Endothelial cell of umbilical vein (primary cell): ENCODE measurements around the gene WASL. TPM values are rescaled to one million over a fixed set of nuclear protein-coding genes. Genes with fewer than 3 reads are reported as not detected.

Experiments
- BruUV-seq: library from RNA; stranded (reverse); fragments of 400-500 nt; replicated peaks from 2 replicates; lab custom pipeline; 2021; lab: Mats Ljungman, UMichigan
- CTCF ChIA-PET: fragments of 300-600, 350-600 bp; sonication (Branson Sonifier 250); formaldehyde crosslinking; loops from one replicate; lab custom pipeline; 2021; ENCODE audit warnings: antibody characterized with exemption, inconsistent platforms; lab: Charles Lee
- POLR2A ChIA-PET: fragments of 300-600, 350-600 bp; sonication (Branson Sonifier 250); formaldehyde crosslinking; loops from one replicate; lab custom pipeline; 2021; ENCODE audit warnings: antibody characterized with exemption, inconsistent platforms; lab: Charles Lee
- DNase-seq: peaks from one replicate; pipeline ENCODE4 v3.0.0-alpha.2; 2011; ENCODE audit warnings: low read depth, low spot score
- FAIRE-seq: peaks from 2 replicates; lab custom pipeline; 2011; peaks lifted over from hg19 to GRCh38; lab: Jason Lieb, UNC
- H2AFZ ChIP-seq: 2 replicates; pipeline ENCODE4 v1.6.0; 2012; ENCODE audit warnings: low read depth, low read length, control low read depth, inconsistent platforms
- H3K27ac ChIP-seq: 2 replicates; pipeline ENCODE4 v1.5.1; 2011; ENCODE audit warnings: low read depth, mild to moderate bottlenecking, control low read depth, low read length, moderate library complexity; ENCODE audit not compliant: insufficient read depth
- H3K27me3 ChIP-seq, 2 experiments: 2 replicates each; pipeline versions ENCODE4 v1.6.0 to v1.6.1; 2011; ENCODE audit warnings: low read length in 2 of 2, mixed read lengths in 1 of 2; ENCODE audit not compliant: control insufficient read depth in 2 of 2, insufficient read depth in 2 of 2
- H3K36me3 ChIP-seq, 2 experiments: 2 replicates in 1 of 2; 3 replicates in 1 of 2; pipeline ENCODE4 v1.5.1; 2011; ENCODE audit warnings: low read length in 2 of 2, mild to moderate bottlenecking in 1 of 2, moderate library complexity in 1 of 2; ENCODE audit not compliant: control insufficient read depth in 2 of 2, insufficient read depth in 2 of 2; ENCODE audit errors: extremely low read depth in 1 of 2
- H3K4me1 ChIP-seq: 3 replicates; pipeline ENCODE4 v1.5.1; 2011; ENCODE audit warnings: mild to moderate bottlenecking, low read length; ENCODE audit not compliant: control insufficient read depth, insufficient read depth; ENCODE audit errors: extremely low read depth
- H3K4me2 ChIP-seq: 2 replicates; pipeline ENCODE4 v1.6.1; 2011; ENCODE audit warnings: low read length, control low read depth, mixed read lengths; ENCODE audit not compliant: insufficient read depth
- H3K4me3 ChIP-seq, 3 experiments: fragments of 200-600 bp in 1 of 3; sonication (generic), shearing (Covaris generic) in 1 of 3; replicated peaks in 1 of 3; 2 replicates each; pipeline ENCODE4 v1.5.1; 2011 to 2016; ENCODE audit warnings: control low read depth in 3 of 3, low read length in 3 of 3, mild to moderate bottlenecking in 2 of 3, inconsistent platforms in 1 of 3, low read depth in 1 of 3, moderate library complexity in 1 of 3; ENCODE audit not compliant: insufficient read depth in 1 of 3
- H3K79me2 ChIP-seq: 2 replicates; pipeline ENCODE4 v1.6.0; 2012; ENCODE audit warnings: low read length, inconsistent platforms; ENCODE audit not compliant: control insufficient read depth, insufficient read depth
- H3K9ac ChIP-seq: replicated peaks from 2 replicates; pipeline ENCODE3; 2011; ENCODE audit warnings: low read length, control low read depth; ENCODE audit not compliant: insufficient read depth; ENCODE audit errors: extremely low read depth
- H3K9me1 ChIP-seq: replicated peaks from 3 replicates; pipeline ENCODE4 v1.6.0; 2011; ENCODE audit warnings: mild to moderate bottlenecking, low read length; ENCODE audit not compliant: control insufficient read depth, insufficient read depth; ENCODE audit errors: extremely low read depth
- H3K9me3 ChIP-seq: replicated peaks from 2 replicates; pipeline ENCODE4 v1.5.1; 2012; ENCODE audit warnings: low read length, inconsistent platforms; ENCODE audit not compliant: control insufficient read depth, insufficient read depth
- H4K20me1 ChIP-seq: replicated peaks from 2 replicates; pipeline ENCODE3; 2011; ENCODE audit warnings: mild to moderate bottlenecking, low read length; ENCODE audit not compliant: control insufficient read depth, insufficient read depth; ENCODE audit errors: extremely low read depth
- CTCF ChIP-seq, 2 donors: IDR thresholded peaks; 1 replicate in 1 of 2; 2 replicates in 1 of 2; pipeline ENCODE4 v1.5.1; 2011; ENCODE audit warnings: low read length in 2 of 2, mild to moderate bottlenecking in 2 of 2, moderate library complexity in 2 of 2, control low read depth in 1 of 2, inconsistent platforms in 1 of 2, low read depth in 1 of 2; ENCODE audit not compliant: insufficient read depth in 1 of 2; ENCODE audit errors: extremely low read depth in 1 of 2
- EZH2 ChIP-seq: IDR thresholded peaks from 2 replicates; pipeline ENCODE4 v1.6.1; 2012; ENCODE audit warnings: borderline replicate concordance, low read depth, mild to moderate bottlenecking, moderate library complexity, low read length, inconsistent platforms; ENCODE audit not compliant: severe bottlenecking
- FOS ChIP-seq: IDR thresholded peaks from 2 replicates; pipeline ENCODE4 v1.6.1; 2011; ENCODE audit warnings: mild to moderate bottlenecking, low read length, moderate library complexity, borderline replicate concordance; ENCODE audit not compliant: insufficient read depth
- GATA2 ChIP-seq: IDR thresholded peaks from 2 replicates; pipeline ENCODE4 v1.7.0; 2011; ENCODE audit warnings: low read depth, mild to moderate bottlenecking, moderate library complexity, mixed read lengths, low read length; ENCODE audit not compliant: insufficient read length, insufficient read depth
- JUN ChIP-seq: IDR thresholded peaks from 2 replicates; pipeline ENCODE4 v1.6.1; 2011; ENCODE audit warnings: borderline replicate concordance, low read depth; ENCODE audit not compliant: insufficient read length, insufficient read depth
- MAX ChIP-seq: IDR thresholded peaks from 2 replicates; pipeline ENCODE4 v1.6.1; 2011; ENCODE audit not compliant: insufficient read depth, insufficient read length
- MYC ChIP-seq: IDR thresholded peaks from one replicate; pipeline ENCODE4 v1.6.1; 2011; ENCODE audit warnings: mild to moderate bottlenecking, low read depth, low read length
- POLR2A ChIP-seq: IDR thresholded peaks from 2 replicates; pipeline ENCODE4 v1.6.1; 2012; ENCODE audit warnings: low read depth, mild to moderate bottlenecking, control low read depth, low read length
- POLR2AphosphoS5 ChIP-seq: IDR thresholded peaks from 2 replicates; pipeline ENCODE4 v1.6.1; 2012; ENCODE audit warnings: low read depth, mild to moderate bottlenecking, control low read depth, low read length, moderate library complexity; ENCODE audit not compliant: insufficient read depth
- dilution Hi-C: fragments of 300-500 bp; cut with MboI; formaldehyde crosslinking; loops from one replicate; pipeline ENCODE4 v1.15.0; 2019; ENCODE audit warnings: low sequenced_read_pairs; ENCODE audit not compliant: extremely low pct_ligation_motif_present
- intact Hi-C: fragments of 100-400 bp; cut with micrococcal nuclease; formaldehyde crosslinking; loops from one replicate; pipeline ENCODE4 v1.10.0; 2022
- polyA plus RNA-seq, 4 experiments: library from polyadenylated mRNA; depleted of rRNA in 3 of 4; stranded (reverse) in 3 of 4; unstranded in 1 of 4; fragments of >200 nt; gene quantifications; 2 replicates each; pipeline versions ENCODE4 v1.2.1 to v1.2.3, GENCODE V29; 2011 to 2012; ENCODE audit warnings: missing spikeins in 1 of 4
- total RNA-seq: library from RNA; stranded (reverse); gene quantifications from 2 replicates; pipeline ENCODE4 v1.2.3, GENCODE V29; 2021

WASL gene
- total and polyA plus RNA-seq, 2 donors (not counting 3 experiments of a cell fraction or from before 2014, with no cell fraction given) = 5.2 to 24.0 TPM

GRCh38 chr7:123662755-123663154 is 86.0 kb downstream of the WASL start:
- FAIRE-seq = no peak
- Histone ChIP-seq H3K9ac (no peak overlapping the region), H3K36me3 (no peaks in the 10 kb centered on the region), H4K20me1 (no peaks in the 10 kb centered on the region), H2AFZ (no peak overlapping the region), H3K4me1 (no peaks in the 10 kb centered on the region), H3K4me3 (no peak overlapping the region), H3K9me3 (no peaks in the 10 kb centered on the region), H3K27me3 (peaks cover 7 to 8% of the 10 kb centered on the region in 2 experiments), H3K9me1 (no peaks in the 10 kb centered on the region), H3K4me2 (no peak overlapping the region), H3K79me2 (no peaks in the 10 kb centered on the region), H3K27ac (no peak overlapping the region)
- CTCF ChIA-PET = interaction anchor here (1.1 to 1.3 kb wide), 2 partner anchors 20 to 209 kb away, joined by 4 to 8 read pairs; no protein-coding TSS in a partner anchor
- dilution Hi-C loops = no loop called here
- no peak for TF ChIP-seq MYC
- TF ChIP-seq POLR2AphosphoS5 = no peak
- no peak for TF ChIP-seq MAX
- no peak for TF ChIP-seq FOS
- TF ChIP-seq EZH2 = no peak
- TF ChIP-seq CTCF (IDR thresholded peaks at IDR 0.05; ENCODE audit: extremely low read depth in 1 of 2, insufficient read depth in 1 of 2, low read depth in 1 of 2, low read length in 2 of 2) = no peak
- TF ChIP-seq JUN = no peak
- no peak for TF ChIP-seq GATA2
- no peak for TF ChIP-seq POLR2A
- POLR2A ChIA-PET = interaction anchor here (0.7 kb wide), 1 partner anchor 147 kb away, joined by 3 read pairs; no protein-coding TSS in a partner anchor
- intact Hi-C loops = no loop called here
- no peak for DNase-seq
- BruUV-seq = no TSS peak
